ENCODE results near the gene ADAMTS17. TPM values are rescaled to one million over a fixed set of nuclear protein-coding genes. Genes with fewer than 3 reads are reported as not detected.

Gene ADAMTS17
- total RNA-seq, 1 experiment from 2014 or later = 7.7 TPM

DNA sequence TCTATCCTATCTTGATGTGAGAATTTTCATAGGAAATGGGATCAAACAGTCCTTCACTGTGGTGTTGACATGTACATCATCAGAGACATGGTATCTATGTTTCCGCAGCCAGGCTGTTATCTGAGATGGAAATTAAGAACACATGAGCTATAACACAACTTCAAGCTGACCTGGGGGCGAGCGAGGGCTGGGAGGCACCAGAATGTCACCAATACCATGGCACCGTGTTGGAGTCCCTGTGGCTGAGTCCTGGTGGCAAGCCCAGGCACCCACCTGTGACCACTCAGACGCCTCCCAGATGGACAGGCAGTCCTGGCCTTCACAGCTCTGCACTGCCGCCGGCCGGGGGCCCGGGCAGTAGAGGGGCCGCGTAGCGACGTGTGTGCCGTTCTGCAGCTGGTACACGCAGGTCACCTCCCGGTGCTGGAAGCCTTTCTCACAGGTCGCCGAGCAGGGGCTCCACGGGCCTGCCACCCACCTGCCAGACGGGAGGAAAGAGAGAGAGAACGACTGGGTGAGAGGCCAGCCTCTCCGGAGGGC, 344.6 kb downstream of the ADAMTS17 start:
- H3K36me3 Mint-ChIP-seq (ENCODE audit: insufficient read depth, unreplicated experiment) = no peaks in the 10 kb centered on the region
- intact Hi-C loops (cut with micrococcal nuclease) = no loop called here
- peaks cover 9% of the 10 kb centered on the region for H3K4me1 Mint-ChIP-seq (ENCODE audit: insufficient read depth, unreplicated experiment)
- no TSS peak for BruUV-seq (replicated peaks)
- TF ChIP-seq CTCF (IDR thresholded peaks at IDR 0.05; ENCODE audit: unreplicated experiment) = no peak
- no peak overlapping the region for H3K27ac Mint-ChIP-seq (ENCODE audit: low read depth, unreplicated experiment)
- no peaks in the 10 kb centered on the region for H3K9me3 Mint-ChIP-seq (ENCODE audit: unreplicated experiment)
- no peak overlapping the region for H3K4me3 Mint-ChIP-seq (ENCODE audit: unreplicated experiment)
- DNase-seq (ENCODE audit: unreplicated experiment) = no peak
- CTCF ChIA-PET = interaction anchor here (0.6 kb wide), 2 partner anchors 11 to 1292 kb away, joined by 3 read pairs; no protein-coding TSS in a partner anchor
- H3K27me3 Mint-ChIP-seq (ENCODE audit: insufficient read depth, unreplicated experiment) = no peaks in the 10 kb centered on the region
- POLR2A ChIA-PET = interaction anchor here (2.1 kb wide), 1 partner anchor 34 kb away, joined by 6 read pairs; no protein-coding TSS in a partner anchor

DNA sequence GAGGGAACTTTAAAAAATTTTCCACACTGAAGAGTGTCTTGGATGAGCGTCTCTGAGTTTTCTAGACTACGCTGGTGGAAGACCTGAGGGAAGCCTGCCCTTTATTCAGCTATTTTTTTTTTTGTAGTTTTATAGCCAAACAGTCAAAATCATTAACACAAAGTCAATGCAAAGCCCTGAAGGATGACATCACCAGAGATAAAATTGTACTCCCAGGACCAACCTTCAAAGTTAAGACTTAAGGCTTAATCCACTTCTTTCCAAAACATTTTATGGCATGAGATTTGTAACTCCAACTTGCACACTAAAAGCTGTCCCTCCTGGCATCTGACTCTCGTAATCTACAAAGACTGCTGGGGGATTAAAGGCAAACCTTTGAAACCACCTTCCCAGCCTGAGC, 345.1 kb downstream of the ADAMTS17 start:
- DNase-seq (ENCODE audit: unreplicated experiment) = no peak
- no peak overlapping the region for H3K4me3 Mint-ChIP-seq (ENCODE audit: unreplicated experiment)
- no TSS peak for BruUV-seq (replicated peaks)
- no peaks in the 10 kb centered on the region for H3K36me3 Mint-ChIP-seq (ENCODE audit: insufficient read depth, unreplicated experiment)
- no peak overlapping the region for H3K27ac Mint-ChIP-seq (ENCODE audit: low read depth, unreplicated experiment)
- H3K9me3 Mint-ChIP-seq (ENCODE audit: unreplicated experiment) = no peaks in the 10 kb centered on the region
- CTCF ChIA-PET = interaction anchor here (0.6 kb wide), 1 partner anchor 1292 kb away, joined by 3 read pairs; no protein-coding TSS in a partner anchor
- POLR2A ChIA-PET = no interaction called here
- no peaks in the 10 kb centered on the region for H3K27me3 Mint-ChIP-seq (ENCODE audit: insufficient read depth, unreplicated experiment)
- intact Hi-C loops (cut with micrococcal nuclease) = no loop called here
- H3K4me1 Mint-ChIP-seq (ENCODE audit: insufficient read depth, unreplicated experiment) = peaks cover 9% of the 10 kb centered on the region
- TF ChIP-seq CTCF (IDR thresholded peaks at IDR 0.05; ENCODE audit: unreplicated experiment) = no peak

- no peak for DNase-seq (ENCODE audit: unreplicated experiment)
- no peaks in the 10 kb centered on the region for H3K27me3 Mint-ChIP-seq (ENCODE audit: insufficient read depth, unreplicated experiment)
- no peak overlapping the region for H3K27ac Mint-ChIP-seq (ENCODE audit: low read depth, unreplicated experiment)
- H3K36me3 Mint-ChIP-seq (ENCODE audit: insufficient read depth, unreplicated experiment) = no peaks in the 10 kb centered on the region
- intact Hi-C loops (cut with micrococcal nuclease) = no loop called here
- no peaks in the 10 kb centered on the region for H3K9me3 Mint-ChIP-seq (ENCODE audit: unreplicated experiment)
- TF ChIP-seq CTCF (IDR thresholded peaks at IDR 0.05; ENCODE audit: unreplicated experiment) = no peak
- H3K4me3 Mint-ChIP-seq (ENCODE audit: unreplicated experiment) = no peak overlapping the region
- peaks cover 9% of the 10 kb centered on the region for H3K4me1 Mint-ChIP-seq (ENCODE audit: insufficient read depth, unreplicated experiment)
- CTCF ChIA-PET = no interaction called here
- no TSS peak for BruUV-seq (replicated peaks)
- POLR2A ChIA-PET = interaction anchor here (0.7 kb wide), 1 partner anchor 9 kb away, joined by 3 read pairs; no protein-coding TSS in a partner anchor
Measured at GRCh38 chr15:99995543-99995942, 346.2 kb downstream of the ADAMTS17 start.

DNA sequence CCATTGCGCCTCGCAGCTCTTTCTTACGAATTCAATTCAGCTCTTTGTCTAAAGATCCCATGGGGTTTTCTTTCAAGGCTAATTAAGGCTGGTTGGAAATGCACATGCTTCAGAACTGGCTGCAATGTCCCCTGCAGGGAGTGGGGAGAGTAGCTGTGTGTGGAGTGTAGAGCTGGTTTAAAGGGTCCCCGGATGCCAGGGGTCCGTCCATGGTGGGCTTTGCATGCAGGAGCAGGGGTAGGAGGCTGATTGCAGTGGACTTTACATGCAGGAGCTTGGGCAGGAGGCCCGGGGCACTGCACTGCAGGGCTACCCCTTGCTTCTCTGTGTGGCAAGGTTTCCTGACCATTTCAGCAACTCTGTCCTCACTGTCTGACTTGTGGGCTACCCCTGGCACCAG, 346.9 kb downstream of the ADAMTS17 start:
- Mint-ChIP-seq H3K27ac (ENCODE audit: low read depth, unreplicated experiment) (no peak overlapping the region), H3K4me3 (ENCODE audit: unreplicated experiment) (no peak overlapping the region), H3K9me3 (ENCODE audit: unreplicated experiment) (no peaks in the 10 kb centered on the region), H3K4me1 (ENCODE audit: insufficient read depth, unreplicated experiment) (peaks cover 9% of the 10 kb centered on the region), H3K36me3 (ENCODE audit: insufficient read depth, unreplicated experiment) (no peaks in the 10 kb centered on the region), H3K27me3 (ENCODE audit: insufficient read depth, unreplicated experiment) (no peaks in the 10 kb centered on the region)
- intact Hi-C loops (cut with micrococcal nuclease) = no loop called here
- ChIA-PET POLR2A (interaction anchor here (1.0 kb wide), 1 partner anchor 12 kb away, joined by 3 read pairs; no protein-coding TSS in a partner anchor), CTCF (interaction anchor here (1.0 kb wide), 1 partner anchor 9 kb away, joined by 4 read pairs; no protein-coding TSS in a partner anchor)
- DNase-seq (ENCODE audit: unreplicated experiment) = no peak
- no TSS peak for BruUV-seq (replicated peaks)
- TF ChIP-seq CTCF (IDR thresholded peaks at IDR 0.05; ENCODE audit: unreplicated experiment) = no peak

Measured in MCF 10A (cell line).